CD14-positive monocyte (primary cell): Measurements from ENCODE around the gene TNXB. TPM values are rescaled to one million over a fixed set of nuclear protein-coding genes. Genes with fewer than 3 reads are reported as not detected.

ENCODE experiments used
- DNase-seq, 3 donors: peaks; one replicate each; pipeline ENCODE4 v3.0.0-alpha.2; 2011 to 2022
- H2AFZ ChIP-seq: 2 replicates; pipeline ENCODE4 v1.6.0; 2012; ENCODE audit warnings: mild to moderate bottlenecking, low read depth, low read length, inconsistent platforms; ENCODE audit not compliant: insufficient read depth, poor library complexity, severe bottlenecking
- H3K27ac ChIP-seq, 2 donors: 1 replicate in 1 of 2; 2 replicates in 1 of 2; pipeline ENCODE4 v1.5.1; 2012 to 2013; ENCODE audit warnings: low read length in 2 of 2, control low read depth in 1 of 2, inconsistent platforms in 1 of 2, low read depth in 1 of 2, mild to moderate bottlenecking in 1 of 2
- H3K27me3 ChIP-seq, 2 donors: one replicate each; pipeline versions ENCODE4 v1.6.0 to v1.6.1; 2011 to 2013; ENCODE audit warnings: low read length in 2 of 2; ENCODE audit not compliant: control insufficient read depth in 2 of 2, insufficient read depth in 2 of 2
- H3K36me3 ChIP-seq, 2 donors: replicated peaks in 1 of 2; 1 replicate in 1 of 2; 2 replicates in 1 of 2; pipeline versions ENCODE4 v1.5.1 to v1.6.1; 2012 to 2013; ENCODE audit warnings: low read length in 2 of 2, control low read depth in 1 of 2, inconsistent platforms in 1 of 2, mild to moderate bottlenecking in 1 of 2; ENCODE audit not compliant: insufficient read depth in 2 of 2, control insufficient read depth in 1 of 2
- H3K4me1 ChIP-seq, 2 donors: 1 replicate in 1 of 2; 2 replicates in 1 of 2; pipeline versions ENCODE4 v1.5.1 to v1.6.1; 2012 to 2013; ENCODE audit warnings: low read length in 2 of 2, control low read depth in 1 of 2, inconsistent platforms in 1 of 2, mild to moderate bottlenecking in 1 of 2, moderate library complexity in 1 of 2; ENCODE audit not compliant: insufficient read depth in 2 of 2, control insufficient read depth in 1 of 2
- H3K4me2 ChIP-seq: replicated peaks from 2 replicates; pipeline ENCODE3; 2012; ENCODE audit warnings: low read length, moderate library complexity, mild to moderate bottlenecking; ENCODE audit not compliant: poor library complexity, severe bottlenecking; ENCODE audit errors: extremely low read depth
- H3K4me3 ChIP-seq, 3 experiments: fragments of 200-600 bp in 1 of 3; sonication (generic) in 1 of 3; replicated peaks in 1 of 3; 1 replicate in 2 of 3; 2 replicates in 1 of 3; pipeline ENCODE4 v1.5.1; 2011 to 2013; ENCODE audit warnings: low read length in 3 of 3, mild to moderate bottlenecking in 3 of 3, control low read depth in 2 of 3, low read depth in 2 of 3, inconsistent platforms in 1 of 3, moderate library complexity in 1 of 3
- H3K79me2 ChIP-seq: 2 replicates; pipeline ENCODE4 v1.6.0; 2012; ENCODE audit warnings: mild to moderate bottlenecking, control low read depth, inconsistent platforms, low read length, moderate library complexity; ENCODE audit not compliant: insufficient read depth
- H3K9ac ChIP-seq: 2 replicates; pipeline ENCODE4 v1.6.0; 2017; ENCODE audit warnings: low read length, mild to moderate bottlenecking; ENCODE audit not compliant: insufficient read depth, poor library complexity, severe bottlenecking
- H3K9me3 ChIP-seq, 2 donors: replicated peaks in 1 of 2; 1 replicate in 1 of 2; 2 replicates in 1 of 2; pipeline versions ENCODE4 v1.5.1 to v1.6.1; 2012 to 2013; ENCODE audit warnings: low read length in 2 of 2, control low read depth in 1 of 2; ENCODE audit not compliant: control insufficient read depth in 1 of 2, insufficient read depth in 1 of 2
- H4K20me1 ChIP-seq: 2 replicates; pipeline ENCODE4 v1.6.0; 2012; ENCODE audit warnings: mild to moderate bottlenecking, low read length, control low read depth, moderate library complexity; ENCODE audit not compliant: insufficient read depth
- H3K27ac Mint-ChIP-seq, 7 donors: one replicate each; pipeline ENCODE4 v1.8.0; 2020; ENCODE audit warnings: mild to moderate bottlenecking in 7 of 7, mixed read lengths in 7 of 7, moderate library complexity in 6 of 7, inconsistent platforms in 2 of 7
- H3K27me3 Mint-ChIP-seq, 3 donors: one replicate each; pipeline ENCODE4 v1.8.0; 2021 to 2022; ENCODE audit warnings: low read depth in 3 of 3, mild to moderate bottlenecking in 3 of 3, mixed read lengths in 3 of 3, moderate library complexity in 3 of 3, inconsistent platforms in 1 of 3
- H3K36me3 Mint-ChIP-seq, 2 donors: one replicate each; pipeline ENCODE4 v1.8.0; 2020; ENCODE audit warnings: mixed read lengths in 2 of 2, inconsistent platforms in 1 of 2, mild to moderate bottlenecking in 1 of 2
- H3K4me1 Mint-ChIP-seq: one replicate; pipeline ENCODE4 v1.8.0; 2020; ENCODE audit warnings: mild to moderate bottlenecking, mixed read lengths
- H3K4me3 Mint-ChIP-seq, 2 donors: one replicate each; pipeline ENCODE4 v1.8.0; 2020; ENCODE audit warnings: mild to moderate bottlenecking in 2 of 2, mixed read lengths in 2 of 2, moderate library complexity in 1 of 2
- H3K9me3 Mint-ChIP-seq, 7 donors: one replicate each; pipeline ENCODE4 v1.8.0; 2020 to 2022; ENCODE audit warnings: mixed read lengths in 7 of 7, mild to moderate bottlenecking in 6 of 7, moderate library complexity in 6 of 7, inconsistent platforms in 2 of 7
- WGBS: methylation state at CpG from one replicate; pipeline ENCODE4 v1.1.5; 2013; ENCODE audit warnings: missing lambda C conversion rate; ENCODE audit not compliant: insufficient coverage; 5-methylcytosine and 5-hydroxymethylcytosine counted together
- intact Hi-C, 2 donors: fragments of 100-400 bp; cut with micrococcal nuclease; formaldehyde crosslinking; loops; one replicate each; pipeline versions ENCODE4 v1.15.0 to v1.15.1; 2023
- polyA plus RNA-seq, 3 donors: library from polyadenylated mRNA; depleted of rRNA in 1 of 3; unstranded in 2 of 3; stranded (reverse) in 1 of 3; fragments of 300-500 nt in 2 of 3; fragments of >200 nt in 1 of 3; fragmentation: Illumina TruSeq in 2 of 3; gene quantifications; 1 replicate in 2 of 3; 2 replicates in 1 of 3; pipeline ENCODE4 v1.2.3, GENCODE V29; 2012 to 2021
- TF ChIP-seq, protein P1 (sequence below): fragments of 200-600 bp; IDR thresholded peaks from one replicate; pipeline ENCODE4 v1.8.0; 2022; ENCODE audit warnings: antibody characterized with exemption, mild to moderate bottlenecking

The TNXB gene
- polyA plus RNA-seq, 3 donors, result 1.2 TPM; not detected in 2

DNA sequence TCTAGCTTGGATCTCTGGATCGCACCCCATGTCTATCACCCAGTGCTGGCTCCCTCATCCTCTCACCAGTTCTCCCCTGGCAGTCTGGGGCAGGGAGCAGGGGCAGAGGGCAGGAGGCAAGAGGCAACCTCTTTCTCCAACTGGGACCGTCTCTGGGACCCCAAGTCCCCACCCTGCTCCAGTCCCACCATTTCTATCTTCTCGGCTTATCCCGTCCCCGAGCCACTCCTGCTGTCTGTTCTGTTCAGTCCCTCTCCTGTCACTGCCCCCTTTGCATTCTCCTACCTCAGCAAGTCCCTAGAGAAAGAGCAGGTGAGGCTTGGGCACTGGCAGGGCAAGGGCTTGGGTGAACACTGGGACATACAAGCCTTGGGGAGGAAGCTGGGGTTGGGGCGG lies 625 bp upstream of the TNXB start:
- Histone ChIP-seq H4K20me1 (peaks cover 9% of the 10 kb centered on the region), H3K27ac (no peak overlapping the region), H3K4me3 (no peak overlapping the region), H3K79me2 (no peaks in the 10 kb centered on the region), H3K36me3 (peaks cover 2 to 14% of the 10 kb centered on the region in 2 donors), H2AFZ (no peak overlapping the region), H3K4me1 (no peaks in the 10 kb centered on the region), H3K9ac (no peak overlapping the region), H3K27me3 (peaks cover 3 to 21% of the 10 kb centered on the region in 2 donors), H3K4me2 (no peak overlapping the region), H3K9me3 (no peaks in the 10 kb centered on the region)
- TF ChIP-seq, protein P1, sequence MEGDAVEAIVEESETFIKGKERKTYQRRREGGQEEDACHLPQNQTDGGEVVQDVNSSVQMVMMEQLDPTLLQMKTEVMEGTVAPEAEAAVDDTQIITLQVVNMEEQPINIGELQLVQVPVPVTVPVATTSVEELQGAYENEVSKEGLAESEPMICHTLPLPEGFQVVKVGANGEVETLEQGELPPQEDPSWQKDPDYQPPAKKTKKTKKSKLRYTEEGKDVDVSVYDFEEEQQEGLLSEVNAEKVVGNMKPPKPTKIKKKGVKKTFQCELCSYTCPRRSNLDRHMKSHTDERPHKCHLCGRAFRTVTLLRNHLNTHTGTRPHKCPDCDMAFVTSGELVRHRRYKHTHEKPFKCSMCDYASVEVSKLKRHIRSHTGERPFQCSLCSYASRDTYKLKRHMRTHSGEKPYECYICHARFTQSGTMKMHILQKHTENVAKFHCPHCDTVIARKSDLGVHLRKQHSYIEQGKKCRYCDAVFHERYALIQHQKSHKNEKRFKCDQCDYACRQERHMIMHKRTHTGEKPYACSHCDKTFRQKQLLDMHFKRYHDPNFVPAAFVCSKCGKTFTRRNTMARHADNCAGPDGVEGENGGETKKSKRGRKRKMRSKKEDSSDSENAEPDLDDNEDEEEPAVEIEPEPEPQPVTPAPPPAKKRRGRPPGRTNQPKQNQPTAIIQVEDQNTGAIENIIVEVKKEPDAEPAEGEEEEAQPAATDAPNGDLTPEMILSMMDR, result no peak
- H3K9me3 Mint-ChIP-seq, result peaks cover 0 to 2% (median 1%) of the 10 kb centered on the region in 7 donors
- H3K4me1 Mint-ChIP-seq, result peaks cover 8% of the 10 kb centered on the region
- DNase-seq, result no peak
- peaks cover 18 to 22% of the 10 kb centered on the region in 2 donors for H3K36me3 Mint-ChIP-seq
- peak overlapping the region in 1 of 7 donors; percentile 42 for H3K27ac Mint-ChIP-seq
- 75% methylated on average over 2 of the region's 6 CpGs for WGBS
- H3K27me3 Mint-ChIP-seq, result peaks cover 23 to 48% (median 34%) of the 10 kb centered on the region in 3 donors
- peak overlapping the region in 1 of 2 donors; percentile 61 for H3K4me3 Mint-ChIP-seq
- intact Hi-C loops, result no loop called here

DNA sequence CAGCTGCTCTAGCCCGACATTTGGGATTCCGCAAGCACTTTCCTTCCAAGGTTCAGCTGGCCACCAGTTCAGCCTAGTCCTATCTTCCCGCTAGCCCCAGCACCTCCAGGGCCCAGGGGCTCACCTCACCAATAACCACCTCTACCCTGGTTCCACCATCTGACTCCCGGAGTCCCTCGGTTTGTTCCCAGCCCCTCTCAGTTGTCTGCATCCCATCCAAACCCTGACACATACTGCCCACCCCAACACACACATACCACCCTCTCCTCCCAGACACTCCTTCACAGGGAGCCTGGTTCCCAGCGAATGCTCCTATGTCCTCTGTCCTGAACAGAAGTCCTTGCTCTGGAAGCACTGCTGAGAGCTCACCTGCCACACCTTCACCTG lies 418 bp downstream of the TNXB start:
- H3K4me2 ChIP-seq, result no peak overlapping the region
- no peak overlapping the region for H2AFZ ChIP-seq
- no peak overlapping the region for H3K27ac Mint-ChIP-seq

More for the DNA sequence above, 418 bp downstream of the TNXB start:
- TF ChIP-seq, protein P1, result no peak
- 69% methylated on average over 5 of the region's 6 CpGs for WGBS
- H3K27me3 Mint-ChIP-seq, result peaks cover 24 to 53% (median 40%) of the 10 kb centered on the region in 3 donors
- intact Hi-C loops, result no loop called here
- Histone ChIP-seq H3K4me1 (no peaks in the 10 kb centered on the region), H3K4me3 (no peak overlapping the region), H3K79me2 (no peaks in the 10 kb centered on the region), H3K36me3 (peaks cover 0 to 14% of the 10 kb centered on the region in 2 donors), H4K20me1 (peaks cover 3% of the 10 kb centered on the region), H3K9ac (no peak overlapping the region), H3K27ac (no peak overlapping the region), H3K27me3 (peaks cover 3 to 21% of the 10 kb centered on the region in 2 donors), H3K9me3 (no peaks in the 10 kb centered on the region)
- H3K9me3 Mint-ChIP-seq, result peaks cover 0 to 2% (median 1%) of the 10 kb centered on the region in 7 donors
- DNase-seq, result no peak
- H3K36me3 Mint-ChIP-seq, result peaks cover 14 to 20% of the 10 kb centered on the region in 2 donors
- peak overlapping the region in 1 of 2 donors; percentile 66 for H3K4me3 Mint-ChIP-seq
- H3K4me1 Mint-ChIP-seq, result peaks cover 8% of the 10 kb centered on the region
